ENCODE results near the gene MTNR1A. TPM values are rescaled to one million over a fixed set of nuclear protein-coding genes. Genes with fewer than 3 reads are reported as not detected.

MTNR1A gene
- total and polyA plus RNA-seq, 2 experiments from 2014 or later = 0.32 to 1.4 TPM

GRCh38 chr4:186602978-186603377, 47.6 kb upstream of the MTNR1A start (continued):
- TF ChIP-seq CTCF (conservative IDR thresholded peaks at IDR 0.05; ENCODE audit: low read depth in 2 of 2) = no peak
- TF ChIP-seq ZNF331 (CRISPR knock-in tag; IDR thresholded peaks at IDR 0.05; ENCODE audit: low read depth) = no peak
- no peak for TF ChIP-seq REST (IDR thresholded peaks at IDR 0.05; ENCODE audit: unreplicated experiment)
- no peak for TF ChIP-seq CREB1 (CRISPR knock-in tag; IDR thresholded peaks at IDR 0.05; ENCODE audit: low read depth)
- no peak for TF ChIP-seq EZH2 (IDR thresholded peaks at IDR 0.05; ENCODE audit: low read depth, unreplicated experiment)
- no peak for TF ChIP-seq ZNF114 (CRISPR knock-in tag; IDR thresholded peaks at IDR 0.05)
- no peak for TF ChIP-seq STAT1 (IDR thresholded peaks at IDR 0.05; ENCODE audit: unreplicated experiment)
- TF ChIP-seq JUNB (IDR thresholded peaks at IDR 0.05; ENCODE audit: unreplicated experiment) = no peak
- TF ChIP-seq POLR2AphosphoS5 (IDR thresholded peaks at IDR 0.05; ENCODE audit: low read depth) = no peak

GRCh38 chr4:186599483-186599882, 44.1 kb upstream of the MTNR1A start:
- no peaks in the 10 kb centered on the region for H3F3A ChIP-seq (replicated peaks; ENCODE audit: low read depth)
- TF ChIP-seq REST (IDR thresholded peaks at IDR 0.05; ENCODE audit: unreplicated experiment) (no peak), ZNF462 (CRISPR knock-in tag; IDR thresholded peaks at IDR 0.05) (no peak)

More at GRCh38 chr4:186599483-186599882, 44.1 kb upstream of the MTNR1A start:
- Mint-ChIP-seq H3K27me3 (ENCODE audit: insufficient read depth, low read depth, poor library complexity) (peaks cover 6% of the 10 kb centered on the region), H3K4me3 (no peak overlapping the region), H3K36me3 (ENCODE audit: low read depth) (peaks cover 89% of the 10 kb centered on the region), H3K4me1 (no peaks in the 10 kb centered on the region), H3K9me3 (no peaks in the 10 kb centered on the region), H3K27ac (no peak overlapping the region)
- no peaks in the 10 kb centered on the region for H3K4me1 ChIP-seq (ENCODE audit: insufficient read depth)
- DNase-seq (ENCODE audit: low spot score) (no peak), ATAC-seq (no peak)
- H3K4me2 ChIP-seq = no peak overlapping the region
- no peaks in the 10 kb centered on the region for H3K9me2 ChIP-seq (ENCODE audit: insufficient read depth)
- no peak overlapping the region for H3K4me3 ChIP-seq
- H2AFZ ChIP-seq = no peak overlapping the region
- H3K27ac ChIP-seq (ENCODE audit: low read depth) = no peak overlapping the region
- no peaks in the 10 kb centered on the region; the same call in 1 of the 2 replicates for H4K20me1 ChIP-seq (replicated peaks; ENCODE audit: insufficient read depth)
- no peaks in the 10 kb centered on the region for H3K79me2 ChIP-seq (replicated peaks; ENCODE audit: insufficient read depth)
- H3K36me3 ChIP-seq (ENCODE audit: insufficient read depth) = peaks cover 55% of the 10 kb centered on the region
- H3K27me3 ChIP-seq (ENCODE audit: insufficient read depth) = no peaks in the 10 kb centered on the region
